GM06990 (cell line): ENCODE measurements around the gene FLNB.

Experiments used
- DNase-seq: peaks from one replicate; pipeline ENCODE4 v3.0.0-alpha.2; 2011; ENCODE audit not compliant: insufficient read length; ENCODE audit errors: extremely low read depth
- H3K27me3 ChIP-seq: replicated peaks from 2 replicates; pipeline ENCODE4 v1.6.0; 2011; ENCODE audit warnings: low read length; ENCODE audit not compliant: control insufficient read depth, insufficient read depth
- H3K36me3 ChIP-seq: 2 replicates; pipeline ENCODE4 v1.5.1; 2011; ENCODE audit warnings: low read length; ENCODE audit not compliant: control insufficient read depth, insufficient read depth
- H3K4me3 ChIP-seq: replicated peaks from 2 replicates; pipeline ENCODE4 v1.5.1; 2011; ENCODE audit warnings: low read depth, mild to moderate bottlenecking, control low read depth, low read length
- TF ChIP-seq, protein P1 (sequence below): IDR thresholded peaks from 2 replicates; pipeline ENCODE4 v1.5.1; 2011; ENCODE audit warnings: low read length, control low read depth, mild to moderate bottlenecking, inconsistent platforms; ENCODE audit not compliant: insufficient read depth, poor library complexity, severe bottlenecking

FLNB gene

DNA sequence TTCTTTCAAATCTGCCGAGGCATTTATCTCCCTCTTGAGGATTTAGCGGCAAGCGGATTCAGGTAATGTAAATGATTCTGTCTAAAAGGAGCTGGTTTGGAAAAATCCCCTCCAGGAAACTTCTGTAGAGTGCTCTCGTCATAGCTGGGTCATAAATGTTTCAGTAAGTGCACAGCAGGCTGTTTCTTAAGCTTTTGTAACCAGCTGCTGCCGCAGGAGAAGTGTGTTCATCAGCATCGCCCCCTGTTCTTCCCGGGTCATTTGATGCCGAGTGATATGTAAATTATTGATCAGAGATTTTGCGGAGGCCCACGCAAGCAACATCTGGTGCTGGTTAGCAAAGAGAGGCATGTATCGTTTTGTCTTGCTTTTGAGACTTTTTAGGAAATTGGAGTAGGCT lies 149.5 kb downstream of the FLNB start:
- Histone ChIP-seq H3K4me3 (no peak overlapping the region), H3K27me3 (no peaks in the 10 kb centered on the region), H3K36me3 (peaks cover 3% of the 10 kb centered on the region)
- TF ChIP-seq, protein P1, sequence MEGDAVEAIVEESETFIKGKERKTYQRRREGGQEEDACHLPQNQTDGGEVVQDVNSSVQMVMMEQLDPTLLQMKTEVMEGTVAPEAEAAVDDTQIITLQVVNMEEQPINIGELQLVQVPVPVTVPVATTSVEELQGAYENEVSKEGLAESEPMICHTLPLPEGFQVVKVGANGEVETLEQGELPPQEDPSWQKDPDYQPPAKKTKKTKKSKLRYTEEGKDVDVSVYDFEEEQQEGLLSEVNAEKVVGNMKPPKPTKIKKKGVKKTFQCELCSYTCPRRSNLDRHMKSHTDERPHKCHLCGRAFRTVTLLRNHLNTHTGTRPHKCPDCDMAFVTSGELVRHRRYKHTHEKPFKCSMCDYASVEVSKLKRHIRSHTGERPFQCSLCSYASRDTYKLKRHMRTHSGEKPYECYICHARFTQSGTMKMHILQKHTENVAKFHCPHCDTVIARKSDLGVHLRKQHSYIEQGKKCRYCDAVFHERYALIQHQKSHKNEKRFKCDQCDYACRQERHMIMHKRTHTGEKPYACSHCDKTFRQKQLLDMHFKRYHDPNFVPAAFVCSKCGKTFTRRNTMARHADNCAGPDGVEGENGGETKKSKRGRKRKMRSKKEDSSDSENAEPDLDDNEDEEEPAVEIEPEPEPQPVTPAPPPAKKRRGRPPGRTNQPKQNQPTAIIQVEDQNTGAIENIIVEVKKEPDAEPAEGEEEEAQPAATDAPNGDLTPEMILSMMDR, result no peak
- DNase-seq, result no peak

DNA sequence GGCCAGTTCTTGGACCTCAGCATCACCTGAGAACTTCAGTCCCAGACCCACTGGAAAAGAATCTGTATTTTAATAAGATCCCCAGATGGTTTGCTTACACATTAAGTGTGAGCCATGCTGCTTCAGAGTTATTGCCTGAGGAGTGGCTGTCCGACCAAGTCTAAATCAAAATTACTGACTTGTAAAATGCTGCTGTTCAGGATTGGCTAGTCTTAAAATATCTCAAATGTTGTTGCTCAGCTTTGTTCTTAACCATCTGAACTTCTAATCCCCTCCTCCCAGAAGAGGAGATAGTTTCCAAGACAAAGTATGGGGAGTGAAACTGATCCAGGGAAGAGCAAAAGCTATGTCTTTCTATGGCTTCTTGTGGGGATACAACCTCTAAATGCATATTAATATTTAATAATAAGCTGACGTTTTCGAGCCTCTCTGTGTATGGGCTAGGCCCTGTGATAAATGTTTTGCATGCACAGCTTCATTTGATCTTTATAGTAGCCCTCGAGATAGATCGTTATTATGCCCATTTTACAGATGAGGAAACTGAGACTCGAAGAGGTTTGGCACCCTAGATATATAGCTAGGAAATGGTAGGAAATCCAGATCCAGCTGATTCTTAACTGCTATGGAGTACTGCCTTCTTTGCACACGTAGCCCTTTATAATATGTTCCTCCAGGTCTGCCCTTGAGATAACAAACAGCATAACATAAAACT lies 150.4 kb downstream of the FLNB start:
- TF ChIP-seq, protein P1, result no peak
- Histone ChIP-seq H3K36me3 (peaks cover 2% of the 10 kb centered on the region), H3K27me3 (no peaks in the 10 kb centered on the region), H3K4me3 (no peak overlapping the region)
- no peak for DNase-seq

DNA sequence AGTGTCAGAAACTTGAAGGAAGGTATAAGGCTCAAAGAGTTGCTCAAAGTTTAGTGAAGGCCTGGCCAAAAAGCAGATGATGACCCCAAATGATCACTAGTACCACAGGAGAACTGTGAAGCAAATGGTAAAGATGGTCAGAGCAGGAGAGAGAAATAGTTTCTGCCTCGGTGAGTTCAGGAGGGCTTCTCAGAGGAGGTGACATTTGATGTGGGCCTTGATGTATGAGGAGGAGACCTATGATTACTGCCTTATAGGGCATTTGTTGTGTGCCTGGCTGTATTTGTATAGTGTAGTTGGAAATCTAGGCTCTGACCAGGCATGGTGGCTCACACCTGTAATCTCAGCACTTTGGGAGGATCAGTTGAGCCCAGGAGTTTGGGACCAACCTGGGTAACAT lies 152.2 kb downstream of the FLNB start:
- no peaks in the 10 kb centered on the region for H3K27me3 ChIP-seq
- H3K36me3 ChIP-seq, result peaks cover 2% of the 10 kb centered on the region
- no peak for DNase-seq
- TF ChIP-seq, protein P1, result no peak
- no peak overlapping the region for H3K4me3 ChIP-seq

DNA sequence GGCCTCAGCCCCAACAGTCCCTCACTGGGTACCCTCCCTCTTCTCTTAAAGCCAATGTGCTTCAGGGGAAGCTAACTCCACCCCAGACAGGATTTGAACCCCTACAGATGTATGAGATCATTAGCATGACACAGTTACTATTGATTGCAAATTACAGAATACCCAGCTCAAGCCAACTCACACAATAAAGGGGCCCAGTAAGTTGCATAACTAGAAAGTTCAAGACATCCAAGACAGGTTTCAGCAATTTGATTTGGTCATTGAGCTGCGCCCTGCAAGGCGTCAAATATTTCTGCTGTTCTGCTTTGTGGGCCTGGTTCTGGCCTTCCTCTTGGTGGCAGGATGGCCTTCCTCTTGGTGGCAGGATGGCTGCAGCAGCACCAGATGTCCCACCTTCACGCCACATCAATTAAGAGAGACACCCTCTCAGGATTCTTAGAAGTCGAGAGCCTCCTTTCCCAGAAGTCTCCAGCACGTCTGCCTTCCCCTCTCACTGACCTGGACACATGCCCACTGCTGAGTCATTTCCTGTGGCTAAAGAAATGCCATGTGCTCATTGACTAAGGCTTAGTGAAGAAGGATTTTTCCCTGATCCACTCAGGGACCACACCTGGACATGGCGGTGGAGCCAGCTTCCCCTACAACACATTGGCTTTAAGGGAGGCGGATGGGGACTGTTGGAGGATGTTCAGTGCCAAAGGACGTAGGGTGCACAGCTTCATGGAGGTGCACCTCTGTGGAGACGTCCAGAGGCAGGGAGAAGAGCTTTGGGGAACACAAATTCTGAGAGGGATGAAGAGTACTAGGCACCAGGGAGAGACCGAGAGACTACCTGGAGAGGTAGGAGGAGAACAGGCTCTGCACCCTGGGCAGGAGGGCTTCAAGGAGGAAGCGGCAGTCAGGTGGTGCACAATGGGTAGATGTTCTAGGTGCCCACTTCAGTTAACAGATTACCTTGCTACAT lies 153.5 kb downstream of the FLNB start:
- H3K4me3 ChIP-seq, result no peak overlapping the region
- no peaks in the 10 kb centered on the region for H3K27me3 ChIP-seq
- TF ChIP-seq, protein P1, result no peak
- no peak for DNase-seq
- peaks cover 2% of the 10 kb centered on the region for H3K36me3 ChIP-seq

GRCh38 chr3:58163234-58163633 lies 155.0 kb downstream of the FLNB start:
- H3K36me3 ChIP-seq, result peaks cover 2% of the 10 kb centered on the region
- no peak overlapping the region for H3K4me3 ChIP-seq
- TF ChIP-seq, protein P1, result no peak
- H3K27me3 ChIP-seq, result no peaks in the 10 kb centered on the region
- DNase-seq, result no peak
